ENCODE results near the gene PROZ. TPM values are rescaled to one million over a fixed set of nuclear protein-coding genes. Genes with fewer than 3 reads are reported as not detected.

PROZ gene
- total and polyA plus RNA-seq, 2 of the 13 experiments (the other 11 are each of a cell fraction or from before 2014, with no cell fraction given), result 5.6 to 22.5 TPM

- TF ChIP-seq ZNF121 (CRISPR knock-in tag; IDR thresholded peaks at IDR 0.05) (no peak), ZNF225 (CRISPR knock-in tag; IDR thresholded peaks at IDR 0.05) (no peak), GFI1 (CRISPR knock-in tag; IDR thresholded peaks at IDR 0.05; ENCODE audit: borderline replicate concordance) (no peak; the same call in 1 of the 2 replicates), ZBTB49 (CRISPR knock-in tag; IDR thresholded peaks at IDR 0.05; ENCODE audit: borderline replicate concordance) (no peak), RAD51 (IDR thresholded peaks at IDR 0.05; ENCODE audit: borderline replicate concordance) (peak; percentile 49; the same call in 1 of the 2 replicates), POGZ (CRISPR knock-in tag; IDR thresholded peaks at IDR 0.05) (peak; percentile 83), KLF9 (CRISPR knock-in tag; IDR thresholded peaks at IDR 0.05; ENCODE audit: low read depth) (no peak), ZBTB1 (CRISPR knock-in tag; IDR thresholded peaks at IDR 0.05; ENCODE audit: borderline replicate concordance) (no peak), GABPA (IDR thresholded peaks at IDR 0.05; ENCODE audit: low read depth, low read length) (no peak), GABPA (CRISPR knock-in tag; IDR thresholded peaks at IDR 0.05; ENCODE audit: low read depth) (peak; percentile 40; the same call in 1 of the 2 replicates), NFIB (CRISPR knock-in tag; IDR thresholded peaks at IDR 0.05; ENCODE audit: borderline replicate concordance) (peak; percentile 74; the same call in 1 of the 2 replicates), ZNF878 (CRISPR knock-in tag; IDR thresholded peaks at IDR 0.05) (no peak), KDM5B (CRISPR knock-in tag; IDR thresholded peaks at IDR 0.05; ENCODE audit: borderline replicate concordance) (0 out of 2 replicates have a peak, but pooled peaks have one; percentile 35), NAIF1 (CRISPR knock-in tag; IDR thresholded peaks at IDR 0.05; ENCODE audit: borderline replicate concordance) (0 out of 2 replicates have a peak, but pooled peaks have one; percentile 46), TCF12 (IDR thresholded peaks at IDR 0.05) (no peak), TCF12 (CRISPR knock-in tag; IDR thresholded peaks at IDR 0.05) (peak; percentile 72; the same call in 1 of the 2 replicates), CEBPZ (IDR thresholded peaks at IDR 0.05; ENCODE audit: low read length) (no peak), ZNF468 (CRISPR knock-in tag; IDR thresholded peaks at IDR 0.05) (no peak), SOX5 (CRISPR knock-in tag; IDR thresholded peaks at IDR 0.05; ENCODE audit: borderline replicate concordance) (peak; percentile 85), BRD4 (CRISPR knock-in tag; IDR thresholded peaks at IDR 0.05) (no peak), ZKSCAN5 (CRISPR knock-in tag; IDR thresholded peaks at IDR 0.05) (no peak)
- TF ChIP-seq, protein P1, sequence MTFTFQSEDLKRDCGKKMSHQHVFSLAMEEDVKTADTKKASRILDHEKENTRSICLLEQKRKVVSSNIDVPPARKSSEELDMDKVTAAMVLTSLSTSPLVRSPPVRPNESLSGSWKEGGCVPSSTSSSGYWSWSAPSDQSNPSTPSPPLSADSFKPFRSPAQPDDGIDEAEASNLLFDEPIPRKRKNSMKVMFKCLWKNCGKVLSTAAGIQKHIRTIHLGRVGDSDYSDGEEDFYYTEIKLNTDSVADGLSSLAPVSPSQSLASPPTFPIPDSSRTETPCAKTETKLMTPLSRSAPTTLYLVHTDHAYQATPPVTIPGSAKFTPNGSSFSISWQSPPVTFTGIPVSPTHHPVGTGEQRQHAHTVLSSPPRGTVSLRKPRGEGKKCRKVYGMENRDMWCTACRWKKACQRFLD (CRISPR knock-in tag; IDR thresholded peaks at IDR 0.05; ENCODE audit: borderline replicate concordance), result no peak
- TF ChIP-seq, protein P2, sequence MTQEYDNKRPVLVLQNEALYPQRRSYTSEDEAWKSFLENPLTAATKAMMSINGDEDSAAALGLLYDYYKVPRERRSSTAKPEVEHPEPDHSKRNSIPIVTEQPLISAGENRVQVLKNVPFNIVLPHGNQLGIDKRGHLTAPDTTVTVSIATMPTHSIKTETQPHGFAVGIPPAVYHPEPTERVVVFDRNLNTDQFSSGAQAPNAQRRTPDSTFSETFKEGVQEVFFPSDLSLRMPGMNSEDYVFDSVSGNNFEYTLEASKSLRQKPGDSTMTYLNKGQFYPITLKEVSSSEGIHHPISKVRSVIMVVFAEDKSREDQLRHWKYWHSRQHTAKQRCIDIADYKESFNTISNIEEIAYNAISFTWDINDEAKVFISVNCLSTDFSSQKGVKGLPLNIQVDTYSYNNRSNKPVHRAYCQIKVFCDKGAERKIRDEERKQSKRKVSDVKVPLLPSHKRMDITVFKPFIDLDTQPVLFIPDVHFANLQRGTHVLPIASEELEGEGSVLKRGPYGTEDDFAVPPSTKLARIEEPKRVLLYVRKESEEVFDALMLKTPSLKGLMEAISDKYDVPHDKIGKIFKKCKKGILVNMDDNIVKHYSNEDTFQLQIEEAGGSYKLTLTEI (CRISPR knock-in tag; conservative IDR thresholded peaks at IDR 0.05), result no peak
These were observed 61.7 kb downstream of the PROZ start (continued) for GRCh38 chr13:113220141-113220598.

Data from HepG2 (cell line).